GM12878 (cell line): ENCODE measurements around the gene IL22RA2. TPM values are rescaled to one million over a fixed set of nuclear protein-coding genes. Genes with fewer than 3 reads are reported as not detected.

Experiments
- ATAC-seq: fragments of 200-7000 bp; cut with Tn5 transposase; 3 replicates; pipeline ENCODE4 v1.9.1; 2020; ENCODE audit warnings: mild to moderate bottlenecking, moderate library complexity
- BruUV-seq: library from RNA; stranded (reverse); fragments of 400-500 nt; replicated peaks from 2 replicates; lab custom pipeline; 2021; lab: Mats Ljungman, UMichigan
- CTCF ChIA-PET: fragments of 300-600 bp; sonication (Branson Sonifier 250); formaldehyde crosslinking; extraction: SDS; loops from one replicate; lab custom pipeline; 2021; ENCODE audit warnings: inconsistent platforms; lab: Yijun Ruan, JAX
- POLR2A ChIA-PET: fragments of 350-600 bp; formaldehyde crosslinking; extraction: SDS; loops from one replicate; lab custom pipeline; 2021; ENCODE audit warnings: inconsistent platforms; lab: Charles Lee
- RAD21 ChIA-PET: fragments of 300-600 bp; sonication (Branson Sonifier 250); formaldehyde crosslinking; loops from one replicate; lab custom pipeline; 2023; ENCODE audit warnings: antibody characterized with exemption; ENCODE audit not compliant: unreplicated experiment; lab: Charles Lee
- SMC1A ChIA-PET: fragments of 300-600 bp; sonication (Branson Sonifier 250); formaldehyde crosslinking; loops from one replicate; lab custom pipeline; 2023; ENCODE audit not compliant: unreplicated experiment, uncharacterized antibody; lab: Charles Lee
- DNase-seq: peaks from one replicate; pipeline ENCODE4 v3.0.0-alpha.2; 2011; ENCODE audit warnings: low read depth, low spot score
- FAIRE-seq: peaks from 3 replicates; lab custom pipeline; 2011; peaks lifted over from hg19 to GRCh38; lab: Jason Lieb, UNC
- H2AFZ ChIP-seq: 2 replicates; pipeline ENCODE4 v1.6.0; 2011; ENCODE audit warnings: low read depth, low read length, control low read depth; ENCODE audit not compliant: control insufficient read depth
- H3K27ac ChIP-seq: 2 replicates; pipeline ENCODE4 v1.5.1; 2011; ENCODE audit warnings: control low read depth; ENCODE audit not compliant: control insufficient read depth, insufficient read depth
- H3K27me3 ChIP-seq, 2 experiments: replicated peaks in 1 of 2; 2 replicates each; pipeline versions ENCODE4 v1.6.0 to v1.6.1; 2011; ENCODE audit warnings: low read length in 1 of 2; ENCODE audit not compliant: control insufficient read depth in 2 of 2, insufficient read depth in 2 of 2
- H3K36me3 ChIP-seq, 2 experiments: 2 replicates each; pipeline ENCODE4 v1.5.1; 2011; ENCODE audit warnings: low read length in 1 of 2; ENCODE audit not compliant: control insufficient read depth in 2 of 2, insufficient read depth in 2 of 2
- H3K4me1 ChIP-seq: 2 replicates; pipeline ENCODE4 v1.6.1; 2011; ENCODE audit warnings: mild to moderate bottlenecking, low read length, moderate library complexity, mixed read lengths; ENCODE audit not compliant: control insufficient read depth, insufficient read depth
- H3K4me2 ChIP-seq: 2 replicates; pipeline ENCODE4 v1.6.0; 2011; ENCODE audit warnings: control low read depth; ENCODE audit not compliant: control insufficient read depth, insufficient read depth
- H3K4me3 ChIP-seq: fragments of 200-600 bp; sonication (generic); 2 replicates; pipeline ENCODE4 v1.5.1; 2016
- H3K79me2 ChIP-seq: 2 replicates; pipeline ENCODE4 v1.6.0; 2011; ENCODE audit warnings: low read length; ENCODE audit not compliant: control insufficient read depth, insufficient read depth
- H3K9ac ChIP-seq: 2 replicates; pipeline ENCODE4 v1.8.0; 2011; ENCODE audit warnings: low read length, control low read depth, mixed read lengths; ENCODE audit not compliant: control insufficient read depth, insufficient read depth
- H3K9me3 ChIP-seq: replicated peaks from 3 replicates; pipeline ENCODE4 v1.5.1; 2011; ENCODE audit warnings: mild to moderate bottlenecking, low read length; ENCODE audit not compliant: control insufficient read depth, insufficient read depth
- H4K20me1 ChIP-seq: 2 replicates; pipeline ENCODE4 v1.6.0; 2011; ENCODE audit not compliant: control insufficient read depth, insufficient read depth
- BCLAF1 ChIP-seq: fragments of 450-650 bp; IDR thresholded peaks from 2 replicates; pipeline ENCODE4 v1.6.1; 2017; ENCODE audit warnings: antibody characterized with exemption, mild to moderate bottlenecking, moderate library complexity
- MYB ChIP-seq: fragments of 150-350 bp; IDR thresholded peaks from 2 replicates; pipeline ENCODE4 v1.6.1; 2014; ENCODE audit warnings: mild to moderate bottlenecking, low read depth, low read length, borderline replicate concordance
- NFYB ChIP-seq: IDR thresholded peaks from 2 replicates; pipeline ENCODE4 v1.6.1; 2011; ENCODE audit warnings: low read depth, mild to moderate bottlenecking, low read length, improper control_type of control experiment, moderate library complexity; ENCODE audit not compliant: insufficient read depth
- PAX5 ChIP-seq: IDR thresholded peaks from 2 replicates; pipeline ENCODE4 v1.6.1; 2011; ENCODE audit warnings: low read depth, low read length, borderline replicate concordance
- PML ChIP-seq: IDR thresholded peaks from 2 replicates; pipeline ENCODE4 v1.6.1; 2012; ENCODE audit warnings: low read length, inconsistent platforms
- POLR2AphosphoS5 ChIP-seq: IDR thresholded peaks from 2 replicates; pipeline ENCODE4 v1.6.1; 2011; ENCODE audit warnings: mild to moderate bottlenecking, low read length, inconsistent platforms
- RB1 ChIP-seq: fragments of 450-650 bp; formaldehyde crosslinking; IDR thresholded peaks from 2 replicates; pipeline ENCODE4 v1.6.1; 2017; ENCODE audit warnings: mild to moderate bottlenecking, borderline replicate concordance
- TCF3 ChIP-seq: IDR thresholded peaks from 2 replicates; pipeline ENCODE4 v1.6.1; 2012; ENCODE audit warnings: low read depth, mild to moderate bottlenecking, low read length, borderline replicate concordance; ENCODE audit not compliant: insufficient read depth
- USF2 ChIP-seq: IDR thresholded peaks from 2 replicates; pipeline ENCODE4 v1.6.1; 2011; ENCODE audit warnings: low read depth, low read length, improper control_type of control experiment, borderline replicate concordance
- ZNF207 ChIP-seq: fragments of 450-650 bp; IDR thresholded peaks from 2 replicates; pipeline ENCODE4 v1.6.1; 2014; ENCODE audit warnings: antibody characterized with exemption, mild to moderate bottlenecking, borderline replicate concordance
- ZNF592 ChIP-seq: fragments of 450-650 bp; IDR thresholded peaks from 2 replicates; pipeline ENCODE4 v1.6.1; 2017; ENCODE audit warnings: mild to moderate bottlenecking, moderate library complexity
- WGBS: methylation state at CpG from one replicate; pipeline ENCODE4 v1.1.6; 2016; ENCODE audit warnings: low lambda C conversion rate; ENCODE audit not compliant: insufficient replicate concordance, insufficient coverage; ENCODE audit errors: missing lambda C conversion rate; 5-methylcytosine and 5-hydroxymethylcytosine counted together
- in situ Hi-C: fragments of 300-500 bp; cut with MboI; formaldehyde crosslinking; loops from 9 replicates; pipeline ENCODE4 v1.14.3; 2018; ENCODE audit warnings: mixed read lengths
- intact Hi-C: fragments of 100-400 bp; cut with micrococcal nuclease; formaldehyde crosslinking; loops from one replicate; pipeline ENCODE4 v1.14.2; 2022; ENCODE audit not compliant: unreplicated experiment
- polyA plus RNA-seq, 11 experiments: library from polyadenylated mRNA; depleted of rRNA in 4 of 11; unstranded in 6 of 11; stranded (reverse) in 5 of 11; fragments of >200 nt; fragmentation: Nextera tagmentation in 4 of 11; fragmentation: Illumina TruSeq in 1 of 11; extraction: Ambion mirVana in 4 of 11; extraction: Trizol in 1 of 11; gene quantifications; 1 replicate in 1 of 11; 2 replicates in 10 of 11; pipeline versions ENCODE4 v1.2.1 to v1.2.3, GENCODE V29; 2011 to 2016; ENCODE audit warnings: inconsistent platforms in 2 of 11, missing spikeins in 2 of 11, low read depth in 1 of 11
- total RNA-seq, 4 experiments: library from RNA; depleted of rRNA in 3 of 4; stranded (reverse); fragments of >200 nt in 3 of 4; fragmentation: Illumina TruSeq in 1 of 4; extraction: Trizol in 1 of 4; gene quantifications; 2 replicates each; pipeline versions ENCODE4 v1.2.1 to v1.2.3, GENCODE V29; 2013 to 2021
- TF ChIP-seq, protein P1 (sequence below): IDR thresholded peaks from 2 replicates; pipeline ENCODE4 v1.6.1; 2012; ENCODE audit warnings: low read depth, low read length, improper control_type of control experiment
- TF ChIP-seq, protein P2 (sequence below): fragments of 450-650 bp; IDR thresholded peaks from 2 replicates; pipeline ENCODE4 v1.6.1; 2016; ENCODE audit warnings: mild to moderate bottlenecking

IL22RA2 gene
- total and polyA plus RNA-seq, 10 of the 15 experiments (the other 5 are each of a cell fraction or from before 2014, with no cell fraction given): 0.05 to 0.22 (median 0.09) TPM; not detected in 3

DNA sequence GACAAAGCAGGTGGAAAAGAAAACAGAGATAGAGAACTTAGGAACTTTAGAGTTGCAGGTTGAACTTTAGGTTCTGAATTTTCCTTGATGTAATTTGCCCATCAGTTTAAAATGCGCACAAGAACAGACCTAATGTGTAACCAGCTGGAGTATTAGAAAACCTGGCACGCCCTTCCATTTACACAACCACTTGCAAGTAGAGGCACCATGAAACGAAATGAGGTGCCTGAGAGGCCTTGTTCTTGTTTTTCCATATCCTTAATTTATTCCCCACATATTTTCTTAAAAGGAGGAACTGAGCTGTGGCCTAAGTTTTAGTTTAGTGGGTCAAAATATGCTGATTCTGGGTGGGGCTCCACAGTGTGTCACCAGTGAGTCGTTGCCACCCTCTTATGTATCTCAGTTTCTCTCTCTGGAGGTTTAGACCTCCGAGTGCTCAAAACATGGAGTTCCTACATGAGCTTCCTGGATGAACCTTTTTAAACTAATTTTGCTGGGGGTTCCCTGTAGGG is 17.2 kb upstream of the IL22RA2 start:
- Histone ChIP-seq H2AFZ (no peak overlapping the region), H3K36me3 (no peaks in the 10 kb centered on the region), H3K4me1 (no peaks in the 10 kb centered on the region), H3K27ac (no peak overlapping the region), H3K4me2 (no peak overlapping the region), H3K4me3 (no peak overlapping the region), H3K79me2 (no peaks in the 10 kb centered on the region), H4K20me1 (no peaks in the 10 kb centered on the region), H3K9ac (no peak overlapping the region), H3K27me3 (no peaks in the 10 kb centered on the region), H3K9me3 (peaks cover 5% of the 10 kb centered on the region)
- CTCF ChIA-PET: interaction anchor here (0.6 to 2.0 kb wide), 5 partner anchors 8 to 70 kb away, joined by 3 to 7 read pairs (median 4); no protein-coding TSS in a partner anchor
- BruUV-seq: no TSS peak
- POLR2A ChIA-PET: interaction anchor here (1.2 to 1.8 kb wide), 3 partner anchors 8 to 18 kb away, joined by 3 to 4 read pairs (median 3); partner anchors contain the start of gene IL22RA2
- ATAC-seq (no peak), DNase-seq (no peak), FAIRE-seq (no peak)
- in situ Hi-C loops (no loop called here), intact Hi-C loops (no loop called here)
- RAD21 ChIA-PET: interaction anchor here (0.9 to 1.1 kb wide), 3 partner anchors 14 to 96 kb away, joined by 3 to 4 read pairs (median 3); no protein-coding TSS in a partner anchor
- SMC1A ChIA-PET: interaction anchor here (1.0 to 2.5 kb wide), 10 partner anchors 9 to 124 kb away, joined by 3 to 8 read pairs (median 4); no protein-coding TSS in a partner anchor
- 60% methylated on average over 5 of the region's 5 CpGs for WGBS
- TF ChIP-seq PML (no peak), TCF3 (no peak), MYB (no peak), POLR2AphosphoS5 (no peak), USF2 (no peak), ZNF592 (no peak), BCLAF1 (no peak), RB1 (no peak), NFYB (no peak), PAX5 (no peak), ZNF207 (no peak)
- TF ChIP-seq, protein P1, sequence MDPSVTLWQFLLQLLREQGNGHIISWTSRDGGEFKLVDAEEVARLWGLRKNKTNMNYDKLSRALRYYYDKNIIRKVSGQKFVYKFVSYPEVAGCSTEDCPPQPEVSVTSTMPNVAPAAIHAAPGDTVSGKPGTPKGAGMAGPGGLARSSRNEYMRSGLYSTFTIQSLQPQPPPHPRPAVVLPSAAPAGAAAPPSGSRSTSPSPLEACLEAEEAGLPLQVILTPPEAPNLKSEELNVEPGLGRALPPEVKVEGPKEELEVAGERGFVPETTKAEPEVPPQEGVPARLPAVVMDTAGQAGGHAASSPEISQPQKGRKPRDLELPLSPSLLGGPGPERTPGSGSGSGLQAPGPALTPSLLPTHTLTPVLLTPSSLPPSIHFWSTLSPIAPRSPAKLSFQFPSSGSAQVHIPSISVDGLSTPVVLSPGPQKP: no peak
- TF ChIP-seq, protein P2, sequence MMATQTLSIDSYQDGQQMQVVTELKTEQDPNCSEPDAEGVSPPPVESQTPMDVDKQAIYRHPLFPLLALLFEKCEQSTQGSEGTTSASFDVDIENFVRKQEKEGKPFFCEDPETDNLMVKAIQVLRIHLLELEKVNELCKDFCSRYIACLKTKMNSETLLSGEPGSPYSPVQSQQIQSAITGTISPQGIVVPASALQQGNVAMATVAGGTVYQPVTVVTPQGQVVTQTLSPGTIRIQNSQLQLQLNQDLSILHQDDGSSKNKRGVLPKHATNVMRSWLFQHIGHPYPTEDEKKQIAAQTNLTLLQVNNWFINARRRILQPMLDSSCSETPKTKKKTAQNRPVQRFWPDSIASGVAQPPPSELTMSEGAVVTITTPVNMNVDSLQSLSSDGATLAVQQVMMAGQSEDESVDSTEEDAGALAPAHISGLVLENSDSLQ: no peak
